Activated CD4-positive, alpha-beta memory T cell treated with anti-CD3 and anti-CD28 coated beads, Interleukin-2, amount 10 ng/mL, durations not matched to agents 7 days and 5 days (primary cell): ENCODE results near the gene SF3B5. TPM values are rescaled to one million over a fixed set of nuclear protein-coding genes. Genes with fewer than 3 reads are reported as not detected.
"Not testable (repeated sequence)": the region's sequence is repeated elsewhere in the genome, so short reads cannot be mapped to it uniquely, and the experiment has no call there.

Source experiments
- CTCF ChIA-PET: fragments of 350-600 bp; sonication (Branson Sonifier 250); formaldehyde crosslinking; loops from one replicate; lab custom pipeline; 2021; ENCODE audit warnings: antibody characterized with exemption, inconsistent platforms; lab: Charles Lee
- POLR2A ChIA-PET: fragments of 350-600 bp; sonication (Branson Sonifier 250); formaldehyde crosslinking; loops from one replicate; lab custom pipeline; 2021; ENCODE audit warnings: antibody characterized with exemption; lab: Charles Lee
- DNase-seq: peaks from one replicate; pipeline ENCODE4 v3.0.0-alpha.2; 2020
- H3K27ac Mint-ChIP-seq: one replicate; pipeline ENCODE4 v1.8.0; 2021; ENCODE audit warnings: mild to moderate bottlenecking, mixed read lengths
- H3K27me3 Mint-ChIP-seq: one replicate; pipeline ENCODE4 v1.8.0; 2021; ENCODE audit warnings: mixed read lengths
- H3K36me3 Mint-ChIP-seq: one replicate; pipeline ENCODE4 v1.8.0; 2021; ENCODE audit warnings: low read depth, mixed read lengths
- H3K4me1 Mint-ChIP-seq: one replicate; pipeline ENCODE4 v1.8.0; 2021; ENCODE audit warnings: mixed read lengths
- H3K4me3 Mint-ChIP-seq: one replicate; pipeline ENCODE4 v1.8.0; 2021; ENCODE audit warnings: mild to moderate bottlenecking, mixed read lengths
- H3K9me3 Mint-ChIP-seq: one replicate; pipeline ENCODE4 v1.8.0; 2021; ENCODE audit warnings: mixed read lengths
- total RNA-seq, 2 experiments: library from RNA; stranded (reverse); gene quantifications; one replicate each; pipeline ENCODE4 v1.2.3, GENCODE V29; 2021

The SF3B5 gene
- total RNA-seq, 2 experiments from 2014 or later, result 128 to 130 TPM

- Mint-ChIP-seq H3K4me3 (peak overlapping the region; percentile 69), H3K9me3 (no peaks in the 10 kb centered on the region), H3K36me3 (peaks cover 6% of the 10 kb centered on the region), H3K4me1 (peaks cover 32% of the 10 kb centered on the region), H3K27me3 (no peaks in the 10 kb centered on the region), H3K27ac (peak overlapping the region; percentile 82)
- DNase-seq, result peak; percentile 64
- ChIA-PET CTCF (interaction anchor here (0.7 to 2.5 kb wide), 6 partner anchors 9 to 163 kb away, joined by 3 to 27 read pairs (median 4); no protein-coding TSS in a partner anchor), POLR2A (interaction anchor here (1.1 to 3.8 kb wide), 10 partner anchors 10 to 544 kb away, joined by 3 to 116 read pairs (median 6); partner anchors contain the start of genes FUCA2, LTV1, SF3B5 and STX11)
Measured at GRCh38 chr6:144055121-144055931, 40.0 kb downstream of the SF3B5 start.

- DNase-seq, result no peak
- POLR2A ChIA-PET, result interaction anchor here (1.0 to 3.8 kb wide), 3 partner anchors 12 to 97 kb away, joined by 4 to 116 read pairs (median 13); partner anchors contain the start of genes SF3B5 and STX11
- Mint-ChIP-seq H3K4me1 (peaks cover 32% of the 10 kb centered on the region), H3K27ac (no peak overlapping the region), H3K9me3 (peaks cover 7% of the 10 kb centered on the region), H3K27me3 (no peaks in the 10 kb centered on the region), H3K4me3 (no peak overlapping the region), H3K36me3 (peaks cover 12% of the 10 kb centered on the region)
- CTCF ChIA-PET, result interaction anchor here (2.5 kb wide), 1 partner anchor 11 kb away, joined by 27 read pairs; no protein-coding TSS in a partner anchor
Measured at GRCh38 chr6:144053601-144054000, 41.8 kb downstream of the SF3B5 start.

GRCh38 chr6:144052488-144052887, 42.9 kb downstream of the SF3B5 start:
- Mint-ChIP-seq H3K36me3 (peaks cover 12% of the 10 kb centered on the region), H3K27ac (no peak overlapping the region), H3K4me1 (peaks cover 32% of the 10 kb centered on the region), H3K9me3 (peaks cover 16% of the 10 kb centered on the region), H3K27me3 (no peaks in the 10 kb centered on the region), H3K4me3 (no peak overlapping the region)
- POLR2A ChIA-PET, result no interaction called here
- CTCF ChIA-PET, result no interaction called here
- no peak for DNase-seq

GRCh38 chr6:144049386-144049785, 46.0 kb downstream of the SF3B5 start:
- Mint-ChIP-seq H3K27me3 (no peaks in the 10 kb centered on the region), H3K4me1 (peaks cover 13% of the 10 kb centered on the region), H3K36me3 (peaks cover 12% of the 10 kb centered on the region), H3K9me3 (peaks cover 16% of the 10 kb centered on the region), H3K27ac (no peak overlapping the region), H3K4me3 (no peak overlapping the region)
- CTCF ChIA-PET, result no interaction called here
- DNase-seq, result no peak
- POLR2A ChIA-PET, result interaction anchor here (1.0 kb wide), 1 partner anchor 15 kb away, joined by 3 read pairs; no protein-coding TSS in a partner anchor

GRCh38 chr6:144047688-144048087, 47.7 kb downstream of the SF3B5 start:
- Mint-ChIP-seq H3K36me3 (peaks cover 10% of the 10 kb centered on the region), H3K27ac (no peak overlapping the region), H3K4me3 (no peak overlapping the region), H3K4me1 (peaks cover under 1% of the 10 kb centered on the region), H3K9me3 (peaks cover 16% of the 10 kb centered on the region), H3K27me3 (no peaks in the 10 kb centered on the region)
- DNase-seq, result no peak
- ChIA-PET CTCF (no interaction called here), POLR2A (interaction anchor here (1.2 kb wide), 1 partner anchor 16 kb away, joined by 3 read pairs; no protein-coding TSS in a partner anchor)

GRCh38 chr6:144046672-144047071, 48.7 kb downstream of the SF3B5 start:
- H3K4me1 Mint-ChIP-seq, H3K27me3 Mint-ChIP-seq, DNase-seq, H3K27ac Mint-ChIP-seq, POLR2A ChIA-PET, H3K4me3 Mint-ChIP-seq: not testable (repeated sequence)
- CTCF ChIA-PET, result interaction anchor here (1.4 kb wide), 1 partner anchor 106 kb away, joined by 6 read pairs; no protein-coding TSS in a partner anchor
- Mint-ChIP-seq H3K36me3 (peaks cover 10% of the 10 kb centered on the region), H3K9me3 (peaks cover 16% of the 10 kb centered on the region)

GRCh38 chr6:144044989-144045388, 50.4 kb downstream of the SF3B5 start:
- H3K36me3 Mint-ChIP-seq, H3K27ac Mint-ChIP-seq, DNase-seq, POLR2A ChIA-PET, H3K27me3 Mint-ChIP-seq, CTCF ChIA-PET, H3K4me3 Mint-ChIP-seq, H3K4me1 Mint-ChIP-seq: not testable (repeated sequence)
- peaks cover 16% of the 10 kb centered on the region for H3K9me3 Mint-ChIP-seq

Other genes starting within 250 kb of the SF3B5 start
- gene ZC2HC1B, start 231.1 kb downstream of the SF3B5 start, total RNA-seq, result not detected
- 1 to 10 TPM; 5.7 to 6.3 TPM for gene PLAGL1, start 87.3 kb downstream of the SF3B5 start, total RNA-seq
- gene STX11, start 54.9 kb upstream of the SF3B5 start, total RNA-seq, result 10 to 100 TPM; 23.8 to 25.0 TPM
- 100 to 1,000 TPM; 140 to 146 TPM for gene UTRN, start 189.8 kb upstream of the SF3B5 start, total RNA-seq